ENCODE measurements around the gene RNU11.

RNU11 gene

GRCh38 chr1:28613175-28613574 is 35.2 kb upstream of the RNU11 start:
- TF ChIP-seq CTCF (IDR thresholded peaks at IDR 0.05; ENCODE audit: low read depth, low read length) = no peak
- in situ Hi-C loops (cut with HindIII; ENCODE audit: low sequenced_read_pairs) = no loop called here
- no peak overlapping the region for H3K4me3 ChIP-seq (ENCODE audit: low read depth, low read length)
- DNase-seq (ENCODE audit: low read depth, low spot score) = no peak

GRCh38 chr1:28631713-28632112 is 16.7 kb upstream of the RNU11 start:
- DNase-seq (ENCODE audit: low read depth, low spot score) = no peak
- TF ChIP-seq CTCF (IDR thresholded peaks at IDR 0.05; ENCODE audit: low read depth, low read length) = no peak
- in situ Hi-C loops (cut with HindIII; ENCODE audit: low sequenced_read_pairs) = no loop called here
- no peak overlapping the region for H3K4me3 ChIP-seq (ENCODE audit: low read depth, low read length)

- in situ Hi-C loops (cut with HindIII; ENCODE audit: low sequenced_read_pairs) = no loop called here
Measured at GRCh38 chr1:28632560-28632959, 15.8 kb upstream of the RNU11 start.

DNA sequence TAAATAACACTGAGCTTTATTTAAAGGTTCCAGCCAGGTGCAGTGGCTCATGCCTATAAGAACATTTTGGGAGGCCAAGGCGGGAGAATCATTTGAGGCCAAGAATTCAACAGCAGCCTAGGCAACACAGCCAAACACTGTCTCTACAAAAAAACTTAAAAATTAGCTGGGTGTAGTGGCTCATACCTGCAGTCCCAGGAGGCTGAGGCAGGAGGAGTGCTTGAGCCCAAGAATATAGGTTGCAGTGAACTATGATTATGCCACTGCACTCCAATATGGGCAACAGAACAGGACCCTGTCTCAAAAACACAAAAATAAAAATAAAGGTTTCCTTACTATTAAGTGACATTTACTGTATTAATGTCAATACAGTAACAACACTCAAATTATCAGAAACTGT is 7.6 kb upstream of the RNU11 start:
- in situ Hi-C loops (cut with HindIII; ENCODE audit: low sequenced_read_pairs) = no loop called here
- DNase-seq (ENCODE audit: low read depth, low spot score) = peak; percentile 10
- peak; percentile 50 for TF ChIP-seq CTCF (IDR thresholded peaks at IDR 0.05; ENCODE audit: low read depth, low read length)
- no peak overlapping the region for H3K4me3 ChIP-seq (ENCODE audit: low read depth, low read length)

More at GRCh38 chr1:28632560-28632959, 15.8 kb upstream of the RNU11 start:
- no peak for DNase-seq (ENCODE audit: low read depth, low spot score)
- H3K4me3 ChIP-seq (ENCODE audit: low read depth, low read length) = no peak overlapping the region
- no peak for TF ChIP-seq CTCF (IDR thresholded peaks at IDR 0.05; ENCODE audit: low read depth, low read length)

- in situ Hi-C loops (cut with HindIII; ENCODE audit: low sequenced_read_pairs) = no loop called here
- H3K4me3 ChIP-seq (ENCODE audit: low read depth, low read length) = peak overlapping the region; percentile 98
- DNase-seq (ENCODE audit: low read depth, low spot score) = no peak
- TF ChIP-seq CTCF (IDR thresholded peaks at IDR 0.05; ENCODE audit: low read depth, low read length) = no peak
Measured at GRCh38 chr1:28642056-28642846, 6.1 kb upstream of the RNU11 start.

- peak within 1 kb of the TSS; percentile 98 for H3K4me3 ChIP-seq (ENCODE audit: low read depth, low read length)
- DNase-seq (ENCODE audit: low read depth, low spot score) = peak; percentile 97
- in situ Hi-C loops (cut with HindIII; ENCODE audit: low sequenced_read_pairs) = no loop called here
- peak; percentile 25 for TF ChIP-seq CTCF (IDR thresholded peaks at IDR 0.05; ENCODE audit: low read depth, low read length)
Measured at GRCh38 chr1:28642847-28643635, 5.4 kb upstream of the RNU11 start, which contains the start of gene TAF12. TAF12 (minus strand) TSS chr1:28643067; CDS start chr1:28622081, 20,986 bp downstream.

All from astrocyte of the spinal cord (primary cell).